Activated CD8-positive, alpha-beta memory T cell treated with anti-CD3 and anti-CD28 coated beads, Interleukin-2, amount 10 ng/mL, durations not matched to agents 7 days and 5 days (primary cell): Measurements from ENCODE around the gene TMEM114. TPM values are rescaled to one million over a fixed set of nuclear protein-coding genes. Genes with fewer than 3 reads are reported as not detected.
A peak's percentile ranks its signal among the peaks of the same experiment; 100 is the strongest.

Experiments used
- ATAC-seq: fragments of 150-1000 bp; cut with Tn5 transposase; one replicate; pipeline ENCODE4 v1.10.0; 2021; ENCODE audit warnings: moderate library complexity
- CTCF ChIA-PET: fragments of 350-600 bp; sonication (Branson Sonifier 250); formaldehyde crosslinking; loops from one replicate; lab custom pipeline; 2021; ENCODE audit warnings: antibody characterized with exemption; lab: Charles Lee
- DNase-seq: peaks from one replicate; pipeline ENCODE4 v3.0.0-alpha.2; 2020
- H3K27ac Mint-ChIP-seq: one replicate; pipeline ENCODE4 v1.8.0; 2021; ENCODE audit warnings: mild to moderate bottlenecking, mixed read lengths
- H3K27me3 Mint-ChIP-seq: one replicate; pipeline ENCODE4 v1.8.0; 2021; ENCODE audit warnings: mixed read lengths
- H3K36me3 Mint-ChIP-seq: one replicate; pipeline ENCODE4 v1.8.0; 2021; ENCODE audit warnings: mild to moderate bottlenecking, mixed read lengths
- H3K4me1 Mint-ChIP-seq: one replicate; pipeline ENCODE4 v1.8.0; 2021; ENCODE audit warnings: mixed read lengths
- H3K4me3 Mint-ChIP-seq: one replicate; pipeline ENCODE4 v1.8.0; 2021; ENCODE audit warnings: mild to moderate bottlenecking, moderate library complexity, mixed read lengths
- H3K9me3 Mint-ChIP-seq: one replicate; pipeline ENCODE4 v1.8.0; 2022; ENCODE audit warnings: low read depth, mixed read lengths
- total RNA-seq, 2 experiments: library from RNA; stranded (reverse); gene quantifications; one replicate each; pipeline ENCODE4 v1.2.3, GENCODE V29; 2021

TMEM114 gene
- not detected for total RNA-seq

DNA sequence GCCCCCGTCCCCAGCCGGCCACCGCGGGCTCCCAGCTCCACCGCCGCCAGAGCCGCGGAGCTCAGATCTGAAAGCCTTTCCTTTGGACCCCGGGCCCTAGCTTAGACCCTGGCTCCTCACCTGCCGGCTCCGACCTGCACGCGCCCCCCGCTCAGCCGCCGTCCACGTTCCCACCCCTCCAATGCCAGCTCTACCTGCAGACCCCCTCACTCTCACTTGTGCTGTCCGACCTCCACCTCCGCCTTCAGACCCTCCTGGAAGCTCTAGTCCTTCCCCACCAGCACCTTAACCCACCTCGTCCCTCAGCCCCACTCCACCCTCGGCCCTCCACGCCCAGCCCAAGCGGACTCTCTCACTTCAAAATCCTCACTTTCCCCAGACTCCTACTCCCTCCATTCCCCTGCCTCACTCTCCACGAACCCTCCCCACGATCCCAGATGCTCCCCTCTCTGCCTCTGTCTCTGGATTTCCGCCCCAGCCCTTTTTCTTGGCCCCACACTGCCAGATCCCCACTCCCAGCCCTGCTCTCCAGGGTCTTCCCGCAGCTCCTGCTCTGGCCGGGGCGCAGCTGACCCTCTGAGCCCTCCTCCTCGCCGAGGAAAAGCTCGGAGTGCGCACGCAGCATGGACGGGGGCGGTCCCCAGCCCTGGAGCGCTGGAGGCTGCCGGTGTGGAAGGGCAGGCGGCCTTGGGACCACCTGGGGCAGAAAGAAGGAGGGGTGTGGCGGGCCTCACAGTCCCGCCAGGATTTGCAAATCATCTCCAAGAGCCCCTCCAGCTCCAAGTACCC, at the start of gene TMEM114:
Gene TMEM114 (minus strand): TSS at position 612 of the 789 bp plus-strand sequence. CDS start 673 bp downstream, outside the sequence.
- CTCF ChIA-PET, result no interaction called here

GRCh38 chr16:8639694-8640093, 49.4 kb upstream of the TMEM114 start:
- H3K4me1 Mint-ChIP-seq, result peaks cover 6% of the 10 kb centered on the region
- H3K27me3 Mint-ChIP-seq, result no peaks in the 10 kb centered on the region
- H3K36me3 Mint-ChIP-seq, result peaks cover 27% of the 10 kb centered on the region

More for the DNA sequence above, at the start of gene TMEM114:
- H3K27ac Mint-ChIP-seq, result no peak within 1 kb of the TSS
- ATAC-seq (no peak), DNase-seq (no peak)
- H3K36me3 Mint-ChIP-seq, result no peaks in the 10 kb centered on the region
- no peaks in the 10 kb centered on the region for H3K4me1 Mint-ChIP-seq
- peaks cover 22% of the 10 kb centered on the region for H3K27me3 Mint-ChIP-seq
- H3K9me3 Mint-ChIP-seq, result no peaks in the 10 kb centered on the region
- no peak within 1 kb of the TSS for H3K4me3 Mint-ChIP-seq

DNA sequence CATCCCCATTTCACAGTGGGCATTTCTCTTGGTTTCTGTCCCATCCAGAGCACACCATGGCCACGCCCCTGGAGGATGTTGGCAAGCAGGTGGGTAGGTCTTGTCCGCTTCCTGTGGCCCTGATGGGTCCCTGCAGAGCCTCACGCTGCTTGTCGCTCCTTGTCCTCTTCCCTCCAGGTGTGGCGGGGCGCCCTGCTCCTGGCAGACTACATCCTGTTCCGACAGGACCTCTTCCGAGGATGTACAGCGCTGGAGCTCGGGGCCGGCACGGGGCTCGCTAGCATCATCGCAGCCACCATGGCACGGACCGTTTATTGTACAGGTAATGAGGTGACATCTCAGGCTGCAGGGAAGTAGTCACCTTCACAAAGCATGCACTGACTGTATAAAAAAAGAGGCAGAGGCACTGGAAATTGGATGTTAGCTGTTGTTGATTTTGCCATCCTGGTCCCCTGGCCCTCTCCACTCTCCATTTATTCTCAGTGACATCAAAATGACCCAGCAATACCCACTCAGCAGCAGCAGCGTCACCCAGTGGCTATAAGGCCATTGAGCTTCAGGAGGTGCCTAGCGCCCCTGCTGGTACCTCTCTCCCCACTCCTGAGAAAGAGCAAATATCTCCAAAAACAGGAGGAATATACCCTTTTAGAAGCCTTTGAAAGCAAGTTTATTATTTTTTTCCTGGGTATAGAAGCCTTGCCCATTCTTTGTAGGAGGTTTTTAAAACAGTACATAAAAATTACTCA, 44.9 kb upstream of the TMEM114 start:
- CTCF ChIA-PET, result interaction anchor here (2.3 kb wide), 1 partner anchor 68 kb away, joined by 7 read pairs; no protein-coding TSS in a partner anchor
- Mint-ChIP-seq H3K9me3 (no peaks in the 10 kb centered on the region), H3K4me3 (no peak overlapping the region), H3K27me3 (no peaks in the 10 kb centered on the region), H3K4me1 (peaks cover 2% of the 10 kb centered on the region), H3K36me3 (peaks cover 12% of the 10 kb centered on the region), H3K27ac (no peak overlapping the region)
- DNase-seq (no peak), ATAC-seq (no peak)

More at GRCh38 chr16:8639694-8640093, 49.4 kb upstream of the TMEM114 start:
- no peaks in the 10 kb centered on the region for H3K9me3 Mint-ChIP-seq
- CTCF ChIA-PET, result no interaction called here
- ATAC-seq (no peak), DNase-seq (no peak)
- H3K27ac Mint-ChIP-seq, result no peak overlapping the region
- H3K4me3 Mint-ChIP-seq, result no peak overlapping the region

DNA sequence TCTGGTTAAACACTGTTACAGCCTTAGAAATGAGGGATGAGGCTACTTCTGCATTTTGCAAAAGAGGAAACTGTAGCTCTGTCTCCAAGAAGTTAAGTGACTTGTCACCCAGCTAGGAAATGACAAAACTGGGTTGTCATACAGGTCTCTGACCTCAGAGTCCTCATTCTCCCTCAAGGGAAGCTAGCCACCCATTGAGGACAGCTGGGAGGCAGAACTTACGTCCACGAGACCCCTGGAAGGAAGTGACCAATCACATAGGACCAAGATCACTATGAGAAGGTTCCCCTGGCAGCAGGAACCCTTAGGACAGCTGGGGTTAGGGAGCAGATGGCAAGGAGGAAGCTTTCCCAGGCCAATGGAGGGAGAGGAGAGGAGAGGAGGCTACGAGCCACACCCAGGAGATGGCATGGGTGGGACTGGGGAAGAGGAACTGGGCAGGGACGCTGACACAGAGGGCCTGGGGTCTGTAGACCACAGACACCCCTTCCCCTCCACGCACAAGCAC, 42.4 kb upstream of the TMEM114 start:
- no peak for ATAC-seq
- Mint-ChIP-seq H3K36me3 (peaks cover 28% of the 10 kb centered on the region), H3K27ac (no peak overlapping the region), H3K4me1 (peaks cover 15% of the 10 kb centered on the region), H3K9me3 (no peaks in the 10 kb centered on the region), H3K4me3 (no peak overlapping the region), H3K27me3 (no peaks in the 10 kb centered on the region)
- CTCF ChIA-PET, result no interaction called here
- no peak for DNase-seq

- Mint-ChIP-seq H3K9me3 (no peaks in the 10 kb centered on the region), H3K4me1 (peaks cover 18% of the 10 kb centered on the region), H3K4me3 (no peak overlapping the region), H3K36me3 (peaks cover 34% of the 10 kb centered on the region), H3K27me3 (no peaks in the 10 kb centered on the region), H3K27ac (no peak overlapping the region)
- no peak for DNase-seq
- no peak for ATAC-seq
- CTCF ChIA-PET, result no interaction called here
Observed at GRCh38 chr16:8631818-8632465, 41.6 kb upstream of the TMEM114 start.

- Mint-ChIP-seq H3K4me3 (no peak overlapping the region), H3K27me3 (no peaks in the 10 kb centered on the region), H3K27ac (no peak overlapping the region), H3K36me3 (peaks cover 34% of the 10 kb centered on the region), H3K4me1 (peaks cover 20% of the 10 kb centered on the region), H3K9me3 (no peaks in the 10 kb centered on the region)
- CTCF ChIA-PET, result interaction anchor here (1.3 kb wide), 1 partner anchor 248 kb away, joined by 3 read pairs; no protein-coding TSS in a partner anchor
- ATAC-seq, result no peak
- DNase-seq, result no peak
Observed at GRCh38 chr16:8631373-8631772, 41.1 kb upstream of the TMEM114 start.

DNA sequence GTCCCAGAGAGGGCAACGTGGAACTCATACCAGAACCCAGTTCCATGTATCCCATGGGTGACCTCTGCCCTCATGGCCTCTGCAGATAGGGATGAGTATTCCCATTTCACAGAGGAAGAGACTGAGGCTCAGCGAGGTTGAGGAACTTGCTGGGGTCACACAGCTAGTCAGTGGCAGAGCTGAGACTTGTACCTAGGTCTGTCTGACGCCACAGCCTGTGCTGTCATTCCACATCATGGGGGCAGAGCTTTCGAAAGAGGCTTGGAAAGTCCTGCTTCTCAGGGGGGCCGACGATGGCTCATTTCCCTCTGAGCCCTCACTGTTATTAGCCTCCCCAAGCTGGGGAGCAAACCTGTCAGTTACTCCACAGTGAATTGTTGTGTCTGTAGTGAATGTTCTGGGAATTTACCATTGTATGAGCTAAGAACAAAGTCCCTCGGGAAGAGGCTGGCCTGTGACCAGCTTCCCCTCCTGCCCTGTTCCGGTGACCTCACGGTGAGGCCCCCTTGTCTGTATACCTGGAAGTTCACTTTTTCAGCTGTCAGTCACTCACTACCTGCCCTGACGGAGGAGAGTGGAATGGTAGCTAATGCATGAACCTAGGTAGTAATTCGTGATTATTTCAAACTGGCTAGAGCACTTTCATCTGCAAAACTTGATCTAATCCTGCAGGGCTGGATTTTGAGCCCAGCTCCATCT, 40.1 kb upstream of the TMEM114 start:
- Mint-ChIP-seq H3K27ac (no peak overlapping the region), H3K27me3 (no peaks in the 10 kb centered on the region), H3K36me3 (peaks cover 39% of the 10 kb centered on the region), H3K9me3 (no peaks in the 10 kb centered on the region), H3K4me3 (no peak overlapping the region), H3K4me1 (peaks cover 20% of the 10 kb centered on the region)
- no peak for DNase-seq
- CTCF ChIA-PET, result interaction anchor here (0.9 to 1.3 kb wide), 2 partner anchors 13 to 249 kb away, joined by 3 read pairs; no protein-coding TSS in a partner anchor
- no peak for ATAC-seq

DNA sequence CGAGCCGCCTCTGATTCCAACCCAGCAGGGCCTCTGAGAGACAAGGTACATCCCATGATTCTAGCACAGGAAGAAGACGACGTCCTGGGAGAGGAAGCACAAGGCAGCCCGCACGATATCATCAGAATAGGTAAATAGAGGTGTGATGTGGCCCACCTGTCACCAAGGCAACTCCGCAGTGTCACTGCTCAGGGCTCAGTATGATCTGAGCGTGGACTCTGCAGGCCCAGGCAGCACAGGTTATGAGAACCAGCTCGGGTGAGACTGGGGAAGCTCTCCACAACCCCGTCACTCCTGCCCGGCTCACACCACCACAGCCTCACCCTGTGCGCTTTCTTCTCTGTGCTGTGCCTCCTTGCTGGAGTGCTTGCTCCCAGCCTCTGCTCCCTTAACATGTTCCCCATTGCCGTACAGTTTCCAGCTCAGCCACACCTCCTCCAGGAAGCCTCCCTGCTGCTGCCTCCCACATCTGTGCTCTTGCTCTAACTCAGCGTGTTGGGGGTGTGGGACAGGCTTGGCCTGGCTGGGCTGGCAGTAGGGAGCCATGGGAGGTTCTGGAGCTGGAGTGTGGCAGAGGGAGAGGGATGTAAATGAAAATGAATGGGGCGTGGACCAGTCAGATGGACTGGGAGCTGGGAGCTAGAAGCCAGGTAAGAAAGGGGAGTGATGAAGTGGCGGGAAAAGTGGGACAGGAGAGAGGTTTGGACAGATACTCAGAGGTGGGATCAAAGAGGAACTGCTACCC, 38.8 kb upstream of the TMEM114 start:
- H3K27ac Mint-ChIP-seq, result no peak overlapping the region
- H3K27me3 Mint-ChIP-seq, result no peaks in the 10 kb centered on the region
- peaks cover 25% of the 10 kb centered on the region for H3K4me1 Mint-ChIP-seq
- CTCF ChIA-PET, result interaction anchor here (0.8 to 1.3 kb wide), 3 partner anchors 14 to 170 kb away, joined by 3 read pairs; no protein-coding TSS in a partner anchor
- H3K9me3 Mint-ChIP-seq, result no peaks in the 10 kb centered on the region
- no peak overlapping the region for H3K4me3 Mint-ChIP-seq
- peaks cover 35% of the 10 kb centered on the region for H3K36me3 Mint-ChIP-seq
- DNase-seq (no peak), ATAC-seq (no peak)

DNA sequence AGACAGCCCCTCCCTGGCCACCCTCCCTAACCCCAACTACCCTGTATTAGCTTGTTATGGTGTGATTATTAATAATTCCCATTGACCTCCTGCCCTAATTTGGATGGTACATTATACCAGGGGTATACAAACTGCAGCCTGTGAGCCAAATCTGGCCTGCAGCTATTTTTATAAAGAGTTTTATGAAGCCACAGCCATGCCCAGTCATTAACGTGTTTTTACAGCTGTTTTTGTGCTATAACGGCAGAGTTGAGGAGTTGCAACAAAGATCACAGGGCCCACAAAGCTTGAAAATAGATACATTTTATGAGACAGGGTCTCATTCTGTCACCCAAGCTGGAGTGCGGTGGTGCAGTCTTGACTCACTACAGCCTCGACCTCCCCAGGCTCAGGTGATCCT, 37.1 kb upstream of the TMEM114 start:
- H3K4me1 Mint-ChIP-seq, result peaks cover 34% of the 10 kb centered on the region
- no peaks in the 10 kb centered on the region for H3K27me3 Mint-ChIP-seq
- H3K4me3 Mint-ChIP-seq, result no peak overlapping the region
- CTCF ChIA-PET, result no interaction called here
- no peaks in the 10 kb centered on the region for H3K9me3 Mint-ChIP-seq
- H3K27ac Mint-ChIP-seq, result no peak overlapping the region
- DNase-seq (no peak), ATAC-seq (no peak)
- peaks cover 35% of the 10 kb centered on the region for H3K36me3 Mint-ChIP-seq

GRCh38 chr16:8626946-8627345, 36.6 kb upstream of the TMEM114 start:
- no peak for DNase-seq
- Mint-ChIP-seq H3K4me3 (no peak overlapping the region), H3K36me3 (peaks cover 34% of the 10 kb centered on the region), H3K9me3 (no peaks in the 10 kb centered on the region), H3K27ac (no peak overlapping the region), H3K4me1 (peaks cover 38% of the 10 kb centered on the region), H3K27me3 (no peaks in the 10 kb centered on the region)
- CTCF ChIA-PET, result no interaction called here
- no peak for ATAC-seq

- Mint-ChIP-seq H3K36me3 (peaks cover 32% of the 10 kb centered on the region), H3K4me3 (no peak overlapping the region), H3K27ac (no peak overlapping the region), H3K4me1 (peaks cover 38% of the 10 kb centered on the region), H3K9me3 (no peaks in the 10 kb centered on the region), H3K27me3 (no peaks in the 10 kb centered on the region)
- DNase-seq (no peak), ATAC-seq (no peak)
- CTCF ChIA-PET, result interaction anchor here (0.9 kb wide), 1 partner anchor 18 kb away, joined by 3 read pairs; no protein-coding TSS in a partner anchor
Observed at GRCh38 chr16:8625491-8626087, 35.3 kb upstream of the TMEM114 start.

- CTCF ChIA-PET, result interaction anchor here (0.9 to 1.0 kb wide), 2 partner anchors 21 to 34 kb away, joined by 3 to 4 read pairs; no protein-coding TSS in a partner anchor
- ATAC-seq (no peak), DNase-seq (no peak)
- peaks cover 3% of the 10 kb centered on the region for H3K27me3 Mint-ChIP-seq
- no peaks in the 10 kb centered on the region for H3K9me3 Mint-ChIP-seq
- peaks cover 33% of the 10 kb centered on the region for H3K4me1 Mint-ChIP-seq
- no peak overlapping the region for H3K27ac Mint-ChIP-seq
- H3K36me3 Mint-ChIP-seq, result peaks cover 23% of the 10 kb centered on the region
- H3K4me3 Mint-ChIP-seq, result peak overlapping the region; percentile 15
Observed at GRCh38 chr16:8623634-8624033, 33.3 kb upstream of the TMEM114 start.
